ENCODE results near the gene IKZF4.

Gene IKZF4

DNA sequence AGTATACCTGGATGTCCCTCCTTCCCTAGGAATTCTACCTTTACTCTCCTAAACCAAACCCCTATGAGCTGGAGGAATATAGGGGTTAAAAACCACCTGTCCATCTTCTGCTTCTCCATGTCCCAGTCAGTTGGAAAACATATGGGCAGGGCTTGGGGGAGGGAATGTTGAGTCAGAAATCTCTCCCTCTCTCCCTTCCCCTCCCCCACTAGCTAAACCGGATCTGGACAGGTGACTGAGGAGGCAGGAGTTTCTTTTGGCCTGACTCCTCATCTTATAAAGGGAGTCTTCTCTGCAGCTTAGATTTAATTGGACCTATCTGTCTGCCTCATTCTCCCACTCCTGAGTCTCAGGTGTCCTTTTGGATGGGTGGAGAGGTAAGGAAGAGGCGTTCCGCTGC is 65.3 kb downstream of the IKZF4 start:
- DNase-seq = no peak

- no peak for DNase-seq
Measured at GRCh38 chr12:56086608-56087007, 65.8 kb downstream of the IKZF4 start.

GRCh38 chr12:56087220-56087619 is 66.4 kb downstream of the IKZF4 start:
- no peak for DNase-seq
